Activated CD4-positive, alpha-beta T cell treated with anti-CD3 and anti-CD28 coated beads, Interleukin-2, Interleukin-4, amounts not matched to agents 100 ng/mL and 50 ng/mL, durations not matched to agents 16 hours and 8 hours (primary cell): Measurements from ENCODE around the gene COL2A1.
A peak's percentile ranks its signal among the peaks of the same experiment; 100 is the strongest.

Experiments used
- DNase-seq: peaks from one replicate; pipeline ENCODE4 v3.0.0-alpha.2; 2020; ENCODE audit warnings: low spot score

COL2A1 gene

GRCh38 chr12:47944685-47945340 lies 59.5 kb downstream of the COL2A1 start:
- no peak for DNase-seq

- DNase-seq, result no peak
Observed at GRCh38 chr12:47943623-47944340, 60.5 kb downstream of the COL2A1 start.

GRCh38 chr12:47942614-47943225 lies 61.6 kb downstream of the COL2A1 start:
- DNase-seq, result no peak

- DNase-seq, result peak; percentile 24
Observed at GRCh38 chr12:47941871-47942613, 62.2 kb downstream of the COL2A1 start.

GRCh38 chr12:47941475-47941780 lies 62.8 kb downstream of the COL2A1 start:
- DNase-seq, result no peak

GRCh38 chr12:47940773-47941474 lies 63.4 kb downstream of the COL2A1 start:
- no peak for DNase-seq

GRCh38 chr12:47939009-47939601 lies 65.2 kb downstream of the COL2A1 start:
- no peak for DNase-seq

GRCh38 chr12:47938594-47938993 lies 65.7 kb downstream of the COL2A1 start:
- no peak for DNase-seq

- no peak for DNase-seq
Observed at GRCh38 chr12:47938093-47938492, 66.2 kb downstream of the COL2A1 start.

- no peak for DNase-seq
Observed at GRCh38 chr12:47935184-47935583, 69.1 kb downstream of the COL2A1 start.

GRCh38 chr12:47931187-47931586 lies 73.1 kb downstream of the COL2A1 start:
- no peak for DNase-seq

- DNase-seq, result no peak
Observed at GRCh38 chr12:47930634-47931033, 73.6 kb downstream of the COL2A1 start.

GRCh38 chr12:47927346-47927745 lies 76.9 kb downstream of the COL2A1 start:
- DNase-seq, result no peak
